Medulla oblongata (tissue), 1 donor: ENCODE data around the gene MEGF6.
A peak's percentile ranks its signal among the peaks of the same experiment; 100 is the strongest.

Experiments
- DNase-seq: peaks from one replicate; pipeline ENCODE4 v3.0.0-alpha.2; 2015; ENCODE audit errors: extremely low spot score

MEGF6 gene

DNA sequence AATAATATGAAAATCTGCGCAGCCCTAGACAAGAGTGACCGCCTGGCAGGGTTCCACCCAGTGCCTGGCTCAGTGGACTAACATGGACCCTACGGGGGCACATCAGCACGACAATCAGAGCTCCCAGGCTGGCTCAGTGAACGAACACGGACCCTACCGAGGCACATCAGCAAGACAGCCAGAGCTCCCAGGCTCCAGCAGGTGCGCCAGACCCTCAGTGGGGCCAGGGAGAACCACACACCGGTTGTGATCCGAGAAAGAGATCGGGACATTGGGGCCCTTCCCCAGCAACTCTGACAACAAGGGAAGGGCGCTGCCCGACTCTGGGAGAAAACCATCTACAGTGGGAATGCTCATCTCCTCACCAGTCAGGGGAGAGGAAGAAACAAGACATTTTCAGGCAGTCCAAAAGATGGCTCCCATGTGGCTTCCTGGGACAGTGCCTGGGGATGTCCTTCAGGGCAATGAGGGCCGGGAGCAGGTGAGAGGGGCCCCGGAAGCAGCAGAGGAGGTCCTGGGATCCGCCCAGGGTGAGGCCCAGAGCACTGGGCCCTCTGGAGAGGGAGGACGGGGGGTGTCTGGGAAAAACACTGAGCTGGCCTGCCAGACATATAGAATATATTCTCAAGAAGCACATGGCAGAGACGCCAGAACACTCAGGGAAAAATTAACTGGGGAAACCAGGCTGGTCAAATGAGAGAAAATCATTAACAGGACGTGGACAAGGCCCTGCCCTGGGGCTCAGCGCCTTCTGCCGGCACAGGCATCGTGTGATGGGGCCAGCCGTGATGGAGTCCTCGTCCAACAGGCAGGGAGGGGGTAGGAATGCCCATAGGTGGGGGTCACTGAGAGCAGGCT lies 152.0 kb downstream of the MEGF6 start:
- DNase-seq: no peak

DNA sequence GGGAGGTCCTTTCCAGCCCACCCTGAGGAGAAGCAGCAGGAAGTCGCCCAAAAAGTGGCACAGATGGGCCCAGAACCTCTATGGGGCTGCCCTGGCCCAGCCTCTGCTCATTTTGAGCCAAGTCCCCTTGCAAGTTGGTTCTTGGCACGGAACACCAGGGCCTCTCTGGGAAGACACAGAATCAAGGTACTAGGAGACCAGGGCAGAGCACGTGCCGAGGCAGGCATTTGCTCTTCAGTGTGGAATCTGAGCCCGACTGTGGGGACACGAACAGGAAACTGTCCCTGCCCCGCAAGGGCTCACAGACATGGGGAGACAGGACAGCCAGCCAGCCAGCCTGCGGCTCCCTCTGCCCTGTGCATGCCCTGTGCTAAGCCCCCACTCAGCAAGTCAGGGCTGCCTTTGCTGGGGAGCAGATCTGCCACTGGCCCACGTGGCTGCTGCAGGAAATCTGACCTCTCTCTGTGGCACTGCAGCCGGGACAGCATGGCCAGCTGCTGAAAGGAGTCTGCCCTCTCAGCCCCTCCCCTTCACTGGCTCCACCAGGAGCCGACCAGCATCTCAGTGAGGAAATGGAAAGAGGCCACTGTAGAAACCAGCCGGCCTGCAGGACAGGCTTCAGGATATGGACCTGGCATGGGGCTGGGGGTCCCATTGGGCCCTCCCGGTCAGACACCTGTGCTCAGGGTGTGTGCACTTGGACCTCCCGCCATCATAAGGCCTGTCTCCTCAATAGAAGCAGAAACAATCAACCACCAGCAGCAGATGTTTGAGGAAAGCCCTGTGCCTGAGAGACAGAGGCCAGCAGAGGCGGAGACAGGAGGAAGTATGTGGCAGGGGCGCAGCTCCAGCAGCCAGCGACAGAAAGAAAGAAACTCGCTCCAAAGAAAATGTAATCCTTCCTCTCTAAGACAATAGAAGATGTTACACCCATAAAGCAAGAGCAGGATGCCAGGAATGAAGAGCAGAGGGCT lies 153.1 kb downstream of the MEGF6 start:
- peak; percentile 64 for DNase-seq

DNA sequence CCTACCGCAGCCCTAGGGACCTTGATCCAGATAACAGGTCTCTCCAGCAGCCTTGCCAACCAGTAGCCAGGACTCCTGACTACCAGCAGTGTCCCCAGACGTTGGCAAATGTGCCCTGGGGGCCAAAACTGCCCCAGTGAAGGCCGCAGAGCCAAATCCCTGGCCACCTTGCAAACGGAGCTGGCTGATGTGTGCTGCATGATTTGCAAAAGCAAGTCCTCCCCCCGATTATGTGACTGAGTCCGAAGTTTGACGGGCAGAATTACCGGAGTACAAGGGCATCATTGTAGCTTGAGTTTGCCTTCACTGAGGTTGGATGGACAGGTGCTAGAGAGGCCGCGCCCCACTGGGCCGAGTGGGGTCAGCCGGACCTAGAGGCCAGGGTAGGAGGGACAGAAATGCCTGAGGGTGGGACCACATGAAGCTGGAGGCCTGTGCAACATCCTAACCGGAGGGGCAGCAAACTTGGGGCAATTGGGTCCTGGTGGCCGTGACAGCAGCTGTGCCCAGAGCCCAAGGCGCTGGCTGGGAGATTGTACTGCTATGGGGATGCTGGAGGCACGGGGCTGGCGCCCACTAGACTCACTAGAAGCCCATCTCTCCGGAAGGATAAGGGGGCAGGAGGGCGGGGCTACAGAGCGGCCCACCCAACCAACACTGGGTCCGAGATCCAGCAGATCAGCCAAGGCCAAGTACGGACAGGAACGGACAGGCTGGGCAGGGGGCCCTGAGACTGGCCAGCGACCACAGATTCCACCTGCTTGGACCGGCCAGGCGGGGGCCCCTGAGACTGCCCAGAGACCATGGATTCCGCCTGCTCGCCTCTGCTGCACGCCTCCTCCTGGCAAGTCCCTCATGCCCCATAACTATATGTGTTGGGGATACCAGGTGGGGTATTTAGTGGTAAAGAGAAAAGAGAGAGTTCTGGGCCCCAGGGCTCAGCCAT lies 154.1 kb downstream of the MEGF6 start:
- no peak for DNase-seq

DNA sequence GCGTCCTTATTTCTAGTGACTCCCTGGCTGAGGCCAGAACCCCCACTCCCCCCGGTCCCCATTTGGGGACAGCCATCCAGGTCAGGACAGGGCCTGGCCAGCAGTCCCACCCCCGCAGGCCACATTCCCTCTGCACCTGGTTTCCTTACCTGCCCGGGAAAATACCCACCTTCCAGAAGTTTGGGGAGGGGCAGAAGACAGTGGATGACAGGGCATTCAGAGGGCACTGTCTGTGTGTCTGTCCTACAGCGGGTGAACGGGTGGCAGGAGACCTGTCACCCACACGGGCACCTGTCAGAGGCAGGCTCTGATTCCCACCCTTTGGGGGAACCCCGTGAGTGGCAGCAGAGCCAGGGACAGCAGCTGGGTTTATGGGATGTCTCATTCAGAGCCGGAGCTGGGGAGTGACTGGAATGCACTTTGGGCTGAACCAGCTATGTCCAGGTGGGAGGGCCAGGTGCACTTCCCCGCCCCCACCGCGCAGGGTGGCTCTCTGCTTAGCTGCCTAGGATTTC lies 154.8 kb downstream of the MEGF6 start:
- no peak for DNase-seq

DNA sequence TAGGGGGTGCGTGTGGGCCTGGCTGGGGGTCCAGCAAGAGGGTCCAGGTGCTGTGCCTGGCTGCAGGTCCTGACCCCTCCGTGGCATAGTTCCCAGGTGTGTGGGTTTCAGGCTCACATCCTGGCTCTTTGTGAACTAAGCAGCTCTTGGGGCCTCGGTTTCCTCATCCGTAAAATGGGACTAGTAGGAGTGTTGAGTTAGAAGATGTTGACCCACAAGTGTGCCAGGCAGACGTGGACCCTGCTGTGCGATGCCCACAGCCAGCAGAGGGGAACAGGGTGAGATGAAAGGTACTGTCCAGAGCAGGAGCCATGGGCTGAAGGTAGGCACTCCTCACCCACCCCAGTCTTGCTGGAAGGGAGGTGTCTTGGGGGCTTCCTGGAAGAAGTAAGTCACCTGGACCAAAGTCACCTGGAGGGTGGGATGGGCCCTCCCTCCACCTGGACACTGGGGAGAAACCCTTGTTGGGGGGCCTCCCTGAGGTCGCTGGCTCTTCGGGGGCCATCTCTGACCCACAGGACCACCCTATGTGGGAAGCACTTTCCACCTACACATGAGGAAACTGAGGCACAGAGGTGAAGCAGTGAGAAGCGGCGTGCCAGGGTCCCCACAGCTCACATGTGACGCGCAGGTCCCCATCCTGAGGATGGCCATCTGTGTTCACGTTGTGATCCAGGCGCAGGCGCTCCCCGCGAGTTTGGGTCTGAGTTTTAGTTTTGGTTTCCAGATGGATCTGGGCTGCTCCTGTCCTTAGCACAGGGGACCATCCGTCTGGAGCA lies 155.4 kb downstream of the MEGF6 start:
- DNase-seq: no peak

DNA sequence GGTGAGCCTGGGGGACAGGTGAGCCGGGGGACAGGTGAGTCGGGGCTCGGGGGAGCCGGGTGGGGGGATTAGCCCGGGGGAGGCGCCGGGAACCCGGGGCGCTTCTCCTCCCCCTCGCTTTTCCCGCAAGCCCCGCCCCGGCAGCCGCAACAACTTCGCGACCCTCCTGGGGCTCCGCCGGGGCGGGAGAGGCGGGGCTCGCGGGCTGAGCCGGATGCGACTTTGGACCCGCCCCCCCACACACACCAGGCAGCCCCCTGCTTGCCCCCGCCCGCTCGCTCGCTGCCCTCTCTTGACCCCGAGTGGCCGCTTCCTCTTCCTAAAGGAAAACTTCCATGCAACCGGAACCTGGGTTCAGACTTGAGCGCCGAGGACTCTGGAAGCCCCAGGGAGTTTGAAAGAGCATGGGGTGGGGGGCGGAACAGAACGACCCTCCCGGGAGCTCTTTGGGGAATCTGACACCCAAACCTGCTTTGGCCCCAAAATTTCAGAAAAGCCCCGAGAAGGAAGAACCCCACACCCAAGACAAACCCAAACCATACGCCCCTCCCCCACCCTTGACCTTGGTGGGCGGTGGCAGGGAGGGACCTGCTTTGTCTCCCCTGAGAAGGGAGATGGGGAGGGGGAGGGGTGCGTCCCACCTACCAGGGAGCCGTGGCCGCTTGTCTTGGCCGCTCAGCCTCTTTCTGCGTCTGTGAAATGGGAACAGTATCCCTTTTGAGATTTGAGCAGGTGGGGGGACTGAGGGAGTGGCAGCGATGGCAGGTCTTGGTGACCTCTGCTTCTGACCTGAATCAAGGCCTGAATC lies 156.3 kb downstream of the MEGF6 start:
- DNase-seq: no peak

DNA sequence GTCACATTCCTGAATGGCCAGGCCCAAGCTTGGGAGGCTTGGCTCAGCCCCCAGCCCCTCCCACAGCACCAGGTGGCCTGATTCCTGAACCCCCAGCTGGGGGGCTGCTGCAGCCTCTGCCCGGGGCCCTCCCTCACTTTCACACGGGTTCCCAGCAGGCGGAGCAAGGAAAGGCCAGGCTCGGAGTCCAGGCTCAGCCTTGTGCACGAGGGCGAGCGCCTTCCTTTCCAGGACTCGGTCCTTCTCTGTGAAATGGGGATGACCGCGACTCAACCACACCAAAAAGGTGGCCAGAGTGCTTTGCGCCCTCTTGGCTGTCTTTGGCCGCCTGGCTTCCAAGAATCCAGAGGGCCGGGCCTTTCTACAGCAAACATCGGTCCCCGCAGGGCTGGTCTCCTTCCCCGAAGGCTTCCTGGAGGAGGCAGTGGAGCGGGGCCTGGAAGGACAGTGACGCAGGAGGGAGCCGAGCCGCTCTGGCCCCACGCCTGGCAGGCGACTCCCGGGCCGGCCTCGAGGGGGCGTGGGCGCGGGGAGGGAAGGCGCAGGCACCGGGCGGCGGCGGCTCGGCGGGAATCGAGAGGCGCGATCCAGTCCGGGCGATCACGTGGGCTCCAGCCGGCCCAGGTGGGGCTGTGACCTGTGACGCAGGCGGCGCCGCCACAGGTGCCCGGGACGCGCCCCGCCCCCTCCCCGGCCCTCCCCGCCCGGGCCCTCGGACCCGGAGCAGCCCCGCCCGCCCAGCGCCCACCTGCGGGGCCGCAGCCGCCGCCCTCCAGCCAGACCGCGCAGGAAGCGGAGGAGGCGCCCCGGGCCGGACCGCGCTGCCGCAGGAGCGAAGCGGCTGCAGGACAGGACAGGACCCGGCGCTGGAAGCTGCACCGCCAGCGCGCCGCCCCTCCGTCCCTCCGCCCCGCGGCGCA lies 157.2 kb downstream of the MEGF6 start, which contains the start of gene ARHGEF16:
Gene ARHGEF16, plus strand, starts transcription at position 775 of the 920 bp plus-strand sequence. CDS start 8,420 bp downstream, outside the sequence.
- DNase-seq: peak; percentile 36

DNA sequence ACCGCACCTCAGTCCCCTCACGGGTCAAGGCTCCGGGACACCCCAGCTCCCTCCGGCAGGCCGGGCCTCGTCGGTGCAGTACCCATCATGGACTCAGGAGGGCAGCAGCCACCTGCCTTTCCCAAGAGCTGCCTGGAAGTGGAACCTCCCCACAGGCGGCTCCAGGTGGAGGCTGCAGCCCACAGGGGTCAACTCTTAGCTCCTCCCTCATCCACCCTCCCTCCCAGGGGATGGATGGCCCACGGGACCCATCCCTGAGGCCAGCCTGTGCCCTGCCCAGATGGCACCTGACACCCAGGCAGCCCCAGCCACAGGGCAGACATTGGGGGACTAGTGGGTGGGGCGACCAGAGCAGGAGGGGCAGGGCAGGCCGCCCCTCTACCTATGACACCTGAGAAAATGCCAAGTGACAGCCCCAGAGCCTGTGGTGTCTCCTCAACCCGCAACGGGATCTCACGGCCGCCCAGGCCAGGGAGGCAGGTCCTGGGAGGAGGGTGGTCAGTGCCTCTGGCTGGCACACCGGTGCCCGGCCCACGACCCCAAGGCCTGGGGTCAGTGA lies 158.0 kb downstream of the MEGF6 start:
- peak; percentile 80 for DNase-seq

DNA sequence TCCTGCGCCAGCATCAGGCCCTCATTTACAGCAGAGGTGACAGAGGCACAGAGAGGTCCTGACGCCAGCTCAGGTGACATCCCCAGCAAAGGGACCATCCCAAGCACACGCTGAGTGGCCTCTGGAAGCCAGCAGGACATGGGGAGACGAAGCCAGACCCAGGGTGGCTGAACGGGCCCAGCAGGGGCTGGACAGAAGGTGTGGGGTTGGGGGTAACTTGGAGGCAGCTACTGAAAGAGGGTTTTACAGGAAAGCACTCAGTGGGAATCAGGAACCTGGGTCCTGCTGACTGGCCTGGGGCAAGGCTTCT lies 158.5 kb downstream of the MEGF6 start:
- no peak for DNase-seq

DNA sequence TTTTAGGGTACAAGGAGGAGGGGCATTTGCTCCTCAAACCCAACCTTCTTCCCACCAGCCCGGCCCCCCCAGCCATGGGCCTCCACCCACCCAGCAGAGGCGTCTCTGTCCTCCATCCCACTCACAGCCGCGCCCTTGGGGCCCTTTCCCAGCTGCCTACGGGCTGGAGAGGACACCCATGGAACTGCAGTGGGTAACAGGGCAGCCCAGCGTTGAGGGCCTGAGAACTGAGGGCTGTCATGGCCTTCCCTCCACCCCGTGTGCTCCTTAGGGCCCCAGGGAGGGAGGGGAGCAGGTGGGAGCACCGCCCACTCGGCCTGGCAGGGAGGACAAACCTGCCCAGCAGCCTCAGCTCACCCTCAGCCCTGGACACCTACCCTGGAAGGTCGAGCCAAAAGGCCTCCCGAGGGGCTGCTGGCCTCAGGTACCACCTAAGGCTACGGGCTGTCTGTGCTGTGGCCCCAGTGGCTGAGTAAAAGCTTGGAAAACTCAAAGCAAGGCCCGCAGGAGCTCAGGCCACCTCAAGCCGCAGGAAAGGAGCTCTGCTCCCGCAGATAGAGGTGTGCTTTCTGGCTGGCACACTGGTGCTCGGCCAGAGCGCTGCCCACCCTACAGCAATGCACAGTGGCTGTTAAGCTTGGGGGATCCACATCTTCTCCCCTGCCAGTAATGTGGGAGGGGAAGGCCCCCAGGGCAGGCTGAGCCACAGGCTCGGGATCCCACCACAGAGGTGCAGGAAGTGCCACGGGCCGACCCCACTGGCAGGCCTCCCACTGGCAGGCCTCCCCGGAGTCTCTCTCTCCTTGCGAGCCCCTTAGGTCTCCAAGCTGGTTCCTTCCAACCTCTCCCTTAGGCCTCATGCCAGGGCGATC lies 159.1 kb downstream of the MEGF6 start:
- DNase-seq: no peak

DNA sequence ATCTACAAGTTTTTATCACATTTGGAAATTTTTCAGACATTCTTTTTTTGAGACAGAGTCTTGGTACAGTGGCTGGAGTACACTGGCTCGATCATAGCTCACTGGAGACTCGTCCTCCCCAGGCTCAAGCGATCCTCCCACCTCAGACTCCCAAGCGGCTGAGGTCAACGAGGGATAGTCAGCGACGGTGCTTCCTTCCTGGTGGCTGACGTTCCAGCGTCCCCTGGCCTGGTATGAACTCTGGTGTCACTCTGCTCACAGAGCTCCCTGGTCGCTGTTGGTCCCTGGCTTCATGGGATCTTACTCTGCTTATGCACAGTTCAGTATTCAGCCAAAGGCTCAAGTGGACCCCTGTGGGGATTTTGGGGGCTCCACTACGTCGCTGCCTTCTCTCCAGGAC lies 160.3 kb downstream of the MEGF6 start:
- DNase-seq: no peak

DNA sequence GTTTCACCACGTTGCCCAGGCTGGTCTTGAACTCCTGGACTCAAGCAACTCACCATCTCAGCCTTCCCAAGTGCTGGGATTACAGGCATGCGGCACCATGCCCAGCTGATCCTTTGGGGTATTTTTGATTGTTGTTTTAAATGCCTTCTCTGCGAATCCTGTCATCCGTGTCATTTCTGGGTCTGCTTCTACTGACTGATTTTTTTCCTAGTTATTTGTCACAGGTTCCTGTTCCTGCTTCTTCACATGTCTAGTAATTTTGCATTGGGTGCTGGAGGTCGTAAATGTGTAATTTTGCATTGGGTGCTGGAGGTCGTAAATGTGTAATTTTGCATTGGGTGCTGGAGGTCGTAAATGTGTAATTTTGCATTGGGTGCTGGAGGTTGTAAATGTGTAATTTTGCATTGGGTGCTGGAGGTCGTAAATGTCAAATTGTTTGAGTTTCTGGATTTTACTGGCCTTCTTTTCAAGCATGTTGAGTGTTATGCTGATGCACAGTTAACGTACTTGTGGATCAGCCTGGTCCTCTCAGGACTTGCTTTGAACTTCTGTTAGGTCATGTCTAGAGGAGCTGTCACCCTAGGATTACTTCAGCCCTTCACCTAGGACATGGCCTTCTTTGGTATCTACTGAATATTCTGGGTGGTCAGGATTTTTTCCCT lies 161.0 kb downstream of the MEGF6 start:
- no peak for DNase-seq

DNA sequence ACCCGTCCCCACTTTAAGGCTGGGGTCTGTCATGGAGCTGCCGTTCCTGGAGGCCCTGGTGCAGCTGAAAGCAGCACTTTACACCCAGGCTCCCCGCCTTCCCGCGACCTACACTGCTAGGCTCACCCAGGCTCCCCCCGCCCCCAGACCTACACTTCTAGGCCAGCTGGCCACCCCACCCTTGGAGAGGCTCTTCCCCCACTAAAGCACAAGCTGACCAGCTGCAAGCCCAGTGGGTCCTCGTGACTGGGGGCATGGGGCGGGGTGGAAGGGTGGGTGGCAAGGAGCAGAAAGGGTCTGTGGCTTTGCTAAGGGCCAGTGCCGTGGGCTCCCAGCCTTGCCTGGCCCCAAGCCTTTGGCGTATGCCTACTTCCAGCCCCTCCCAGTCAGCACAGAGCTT lies 166.6 kb downstream of the MEGF6 start:
- DNase-seq: peak; percentile 27

DNA sequence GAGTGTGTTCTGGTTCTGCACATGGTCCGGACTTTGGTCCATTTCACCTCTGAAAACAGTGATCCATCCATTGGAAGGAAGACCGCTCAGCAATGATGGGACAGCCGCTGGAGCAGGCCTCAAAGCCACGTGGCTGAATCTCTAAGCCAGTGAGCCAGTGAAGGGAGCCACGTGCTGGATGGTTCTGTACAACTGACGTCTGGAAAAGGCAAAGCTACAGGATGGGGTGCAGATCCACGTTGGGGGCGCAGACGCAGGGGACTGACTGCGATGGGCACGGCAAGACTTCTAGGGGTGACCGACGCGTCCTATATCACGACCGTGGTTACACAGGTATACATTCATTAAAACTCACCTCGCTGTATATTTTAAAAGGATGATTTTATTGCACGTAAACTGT lies 167.0 kb downstream of the MEGF6 start:
- DNase-seq: no peak

DNA sequence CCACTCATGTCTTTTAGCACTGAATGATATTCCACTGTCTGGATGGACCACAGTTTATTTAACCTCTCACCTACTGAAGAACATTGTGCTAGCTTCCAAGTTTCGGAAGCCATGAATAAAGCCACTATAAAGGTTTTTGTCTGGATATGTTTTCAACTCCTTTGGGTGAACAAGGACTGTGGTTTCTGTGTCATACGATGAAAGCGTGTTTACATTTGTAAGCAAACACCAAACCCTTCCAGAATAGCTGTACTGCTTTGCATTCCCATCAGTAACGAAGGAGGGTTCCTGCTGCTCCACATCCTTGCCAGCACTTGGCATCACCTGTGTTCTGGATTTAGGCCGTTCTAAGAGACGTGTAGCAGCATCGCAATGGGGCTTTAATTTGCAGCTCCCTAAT lies 167.5 kb downstream of the MEGF6 start:
- DNase-seq: no peak

DNA sequence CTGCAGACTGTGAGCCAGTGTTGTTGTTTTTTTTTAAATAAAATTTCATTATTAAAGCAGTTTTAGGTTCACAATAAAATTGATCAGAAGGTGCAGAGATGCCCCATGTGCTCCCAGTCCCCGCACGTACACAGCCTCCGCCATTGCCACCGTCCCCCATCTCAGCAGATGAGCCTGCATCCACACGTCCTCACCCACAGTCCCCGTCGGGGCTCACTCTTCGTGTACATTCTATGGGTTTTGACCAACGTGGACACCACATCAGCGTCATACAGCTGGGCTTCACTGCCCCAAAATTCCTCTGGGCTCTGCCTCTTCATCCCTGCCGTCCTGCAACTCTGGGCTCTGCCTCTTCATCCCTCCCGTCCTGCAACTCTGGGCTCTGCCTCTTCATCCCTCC lies 168.4 kb downstream of the MEGF6 start:
- DNase-seq: no peak

DNA sequence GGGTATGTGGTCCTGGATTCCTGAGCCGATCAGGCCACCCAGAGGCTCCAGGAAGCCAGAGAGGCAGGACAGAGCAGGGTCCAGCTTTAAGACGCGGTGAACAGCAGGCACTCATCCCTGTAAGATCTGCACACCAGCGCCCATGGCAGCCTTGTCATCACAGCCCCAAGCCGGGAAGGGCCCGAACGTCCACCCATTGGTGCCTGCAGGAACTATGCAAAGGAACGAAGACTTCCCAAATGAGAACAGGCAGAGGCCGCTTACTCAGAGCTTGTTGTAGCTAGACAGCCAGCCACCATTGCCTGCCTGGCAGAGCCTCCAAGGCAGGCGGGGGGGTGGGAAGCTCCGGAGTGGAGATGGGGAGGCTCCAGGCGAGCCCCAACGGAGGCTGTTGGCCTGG lies 169.0 kb downstream of the MEGF6 start:
- no peak for DNase-seq
